Measurements from ENCODE around the gene KCNJ2.

The KCNJ2 gene

DNA sequence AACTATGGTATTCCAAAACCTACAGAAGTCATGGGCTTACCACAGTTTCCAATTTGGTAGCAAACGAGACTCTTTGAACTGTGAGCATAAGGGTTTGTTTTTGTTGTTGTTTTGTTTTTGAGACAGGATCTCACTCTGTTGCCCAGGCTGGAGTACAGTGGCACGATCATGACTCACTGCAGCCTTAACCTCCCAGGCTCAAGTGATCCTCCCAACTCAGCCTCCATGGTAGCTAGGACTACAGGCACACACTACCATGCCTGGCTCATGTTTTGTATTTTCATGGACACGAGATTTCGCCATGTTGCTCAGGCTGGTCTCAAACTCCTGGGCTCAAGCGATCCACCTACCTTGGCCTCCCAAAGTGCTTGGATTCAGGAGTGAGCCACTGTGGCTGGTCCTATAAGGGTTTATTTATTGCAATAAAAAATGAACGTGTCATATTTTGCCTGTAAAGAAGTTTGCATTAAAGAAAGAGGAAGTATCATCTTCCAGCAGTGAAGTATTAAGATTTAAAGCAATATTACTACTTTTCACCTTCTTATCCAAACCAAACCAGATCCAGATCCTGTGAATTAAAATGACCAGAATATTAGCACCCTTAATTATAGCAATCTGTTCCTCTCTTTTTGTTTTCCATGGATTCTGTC, 37.2 kb downstream of the KCNJ2 start:
- no peak for DNase-seq

DNA sequence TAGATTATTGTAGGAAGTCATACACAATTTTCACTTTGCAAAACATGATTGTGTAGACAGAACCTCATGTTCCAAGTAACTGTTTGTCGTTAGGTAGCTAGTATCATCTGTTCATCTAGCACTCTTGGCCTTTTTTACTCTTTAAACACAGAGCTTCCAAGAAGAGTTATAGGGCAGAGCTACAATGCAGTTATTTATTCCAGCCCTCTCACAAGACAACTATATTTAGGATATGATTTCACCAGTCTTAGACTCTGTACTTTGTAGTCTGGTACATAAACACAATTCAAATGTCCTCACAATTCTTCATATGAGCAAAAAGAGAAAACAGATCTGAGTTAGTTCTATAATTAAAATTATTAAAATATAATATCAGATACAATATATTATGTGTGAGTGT, 37.9 kb downstream of the KCNJ2 start:
- no peak for DNase-seq

DNA sequence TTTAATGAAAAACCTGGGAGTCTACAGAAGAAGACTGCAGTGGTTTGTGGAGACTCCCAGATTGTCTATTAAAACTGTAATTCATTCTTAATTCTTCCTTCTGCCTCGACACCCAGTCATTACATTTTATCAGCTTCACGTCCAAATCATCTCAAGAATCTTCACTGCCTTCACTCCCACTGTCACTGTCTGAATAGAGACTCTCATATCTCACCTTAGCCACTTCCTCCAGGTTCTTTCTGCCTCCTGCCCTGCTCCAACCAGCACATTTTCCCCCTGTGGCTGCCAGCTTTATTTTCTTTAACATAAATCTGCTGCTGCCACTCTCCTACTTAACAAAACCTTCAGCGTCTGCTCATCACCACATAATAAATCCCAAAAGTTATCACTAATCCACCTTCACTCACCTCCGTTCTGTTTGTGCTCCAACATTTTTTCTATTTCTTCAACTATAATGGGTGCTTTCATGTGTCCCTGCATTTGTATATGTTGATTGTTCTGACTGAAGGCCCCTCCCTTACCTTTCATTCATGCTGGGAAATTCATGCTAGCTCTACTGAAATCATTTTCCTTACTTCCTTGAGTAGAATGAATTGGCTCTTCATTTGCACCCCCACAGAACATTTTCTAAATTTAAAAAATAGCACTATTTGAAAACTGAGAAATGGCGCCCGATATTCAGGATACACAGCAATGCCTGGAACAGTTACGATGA, 38.9 kb downstream of the KCNJ2 start:
- DNase-seq, result no peak

DNA sequence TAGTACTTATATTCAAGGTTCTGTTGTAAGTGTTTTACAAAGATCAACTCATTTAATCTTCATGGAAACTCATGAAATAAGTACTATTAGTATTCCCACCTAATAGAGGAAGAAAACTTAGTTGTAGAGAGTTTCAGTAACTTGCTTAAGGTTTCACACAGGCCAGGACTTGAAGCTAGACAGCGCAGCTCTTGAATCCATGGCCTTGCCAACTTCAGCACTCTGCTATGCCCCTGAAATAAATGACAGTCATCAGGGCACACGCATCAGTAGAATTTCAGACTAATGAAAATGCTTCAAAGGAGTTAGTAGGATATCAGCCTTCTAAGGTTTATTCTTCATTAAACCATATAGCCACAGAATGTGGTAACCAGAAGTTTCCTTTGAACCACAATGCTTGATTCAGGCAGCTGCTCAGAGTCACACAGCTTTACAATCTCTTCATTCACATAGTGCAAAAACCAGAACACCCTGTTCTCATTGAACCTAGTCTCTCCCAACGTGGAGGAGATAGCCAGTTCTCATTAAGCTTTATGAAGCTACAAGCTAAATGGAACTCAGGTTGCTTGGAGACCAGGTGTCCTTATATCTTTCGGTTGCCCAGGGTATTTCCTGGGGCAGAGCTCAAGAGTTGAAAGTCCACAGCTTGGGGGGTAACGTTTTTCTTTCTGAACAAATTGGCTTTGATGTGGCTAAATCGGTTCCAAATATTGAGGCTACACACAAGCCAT, 39.7 kb downstream of the KCNJ2 start:
- DNase-seq, result no peak

DNA sequence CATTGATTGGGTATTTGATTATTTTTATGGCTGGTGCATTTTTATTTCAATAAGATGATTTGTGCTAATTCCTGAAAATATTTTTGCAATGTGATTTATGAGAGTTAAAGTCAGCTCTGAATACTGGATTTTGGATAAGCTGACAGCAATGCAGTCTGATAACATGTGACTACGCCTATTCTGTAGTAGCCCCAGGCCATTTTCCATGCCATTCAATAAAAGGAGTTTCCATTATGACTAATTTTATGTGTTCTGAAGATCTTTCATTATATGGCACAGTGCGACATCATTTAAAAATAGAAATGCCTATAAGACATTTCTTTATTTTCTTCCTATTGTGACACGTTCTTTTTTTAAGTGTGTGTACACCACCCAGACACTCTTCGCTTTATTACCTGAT, 46.3 kb downstream of the KCNJ2 start:
- no peak for DNase-seq

DNA sequence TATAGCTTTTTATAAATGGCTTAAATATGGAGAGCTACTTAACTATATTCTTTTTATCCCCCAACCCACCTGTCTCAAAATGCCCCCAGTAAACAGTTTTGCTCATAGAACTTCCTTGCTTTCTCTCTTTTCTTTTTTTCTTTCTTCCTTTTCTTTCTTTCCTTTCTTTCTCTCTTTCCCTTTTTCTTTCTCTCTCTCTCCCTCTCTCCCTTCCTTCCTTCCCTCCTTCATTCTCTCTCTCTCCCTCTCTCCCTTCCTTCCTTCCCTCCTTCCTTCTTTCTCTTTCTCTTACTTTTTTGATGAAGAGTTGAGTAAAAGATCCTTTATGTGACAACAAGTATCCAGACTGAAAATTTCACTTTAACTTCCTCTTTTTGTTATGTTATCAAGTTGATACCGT, 48.2 kb downstream of the KCNJ2 start:
- DNase-seq, result no peak

DNA sequence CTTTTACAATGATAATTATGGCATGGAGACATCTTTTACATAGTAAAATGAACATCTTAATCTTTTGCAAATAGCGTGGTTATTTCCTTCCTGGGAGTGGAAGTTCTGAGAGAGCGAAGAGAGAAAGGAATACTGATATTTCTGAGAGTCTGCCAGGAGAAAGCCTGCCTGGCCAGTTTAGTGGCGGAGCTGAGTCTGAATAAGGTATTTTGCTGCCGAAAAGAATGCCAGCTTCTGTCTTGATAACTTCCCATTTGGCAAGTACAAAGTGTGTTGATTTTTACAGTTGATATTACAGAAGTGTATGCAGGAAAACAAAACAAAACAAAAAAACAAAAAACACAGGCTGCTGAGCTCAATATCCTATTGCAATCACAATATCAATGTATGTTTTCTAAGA, 55.9 kb downstream of the KCNJ2 start:
- DNase-seq, result no peak
